D721Med (cell line): ENCODE measurements around the gene SLC25A44.
"Not testable (repeated sequence)": the region's sequence is repeated elsewhere in the genome, so short reads cannot be mapped to it uniquely, and the experiment has no call there.

ENCODE experiments used
- DNase-seq: peaks from one replicate; pipeline ENCODE4 v3.0.0; 2011; ENCODE audit warnings: low spot score; ENCODE audit not compliant: insufficient read length
- FAIRE-seq: peaks from 2 replicates; lab custom pipeline; 2011; peaks lifted over from hg19 to GRCh38; lab: Jason Lieb, UNC
- CTCF ChIP-seq: IDR thresholded peaks from 2 replicates; pipeline ENCODE4 v1.5.1; 2012; ENCODE audit warnings: mild to moderate bottlenecking, control low read depth; ENCODE audit not compliant: insufficient read depth; ENCODE audit errors: missing control alignments

SLC25A44 gene

GRCh38 chr1:156177919-156178654 is 15.8 kb upstream of the SLC25A44 start:
- no peak for TF ChIP-seq CTCF
- DNase-seq (no peak), FAIRE-seq (no peak)

- TF ChIP-seq CTCF: no peak
- no peak for DNase-seq
- FAIRE-seq: no peak
Measured at GRCh38 chr1:156180471-156180870, 13.4 kb upstream of the SLC25A44 start.

- not testable (repeated sequence) for DNase-seq, FAIRE-seq
Measured at GRCh38 chr1:156181391-156181924, 12.4 kb upstream of the SLC25A44 start.

GRCh38 chr1:156182010-156182779 is 11.7 kb upstream of the SLC25A44 start:
- FAIRE-seq, DNase-seq: not testable (repeated sequence)

DNA sequence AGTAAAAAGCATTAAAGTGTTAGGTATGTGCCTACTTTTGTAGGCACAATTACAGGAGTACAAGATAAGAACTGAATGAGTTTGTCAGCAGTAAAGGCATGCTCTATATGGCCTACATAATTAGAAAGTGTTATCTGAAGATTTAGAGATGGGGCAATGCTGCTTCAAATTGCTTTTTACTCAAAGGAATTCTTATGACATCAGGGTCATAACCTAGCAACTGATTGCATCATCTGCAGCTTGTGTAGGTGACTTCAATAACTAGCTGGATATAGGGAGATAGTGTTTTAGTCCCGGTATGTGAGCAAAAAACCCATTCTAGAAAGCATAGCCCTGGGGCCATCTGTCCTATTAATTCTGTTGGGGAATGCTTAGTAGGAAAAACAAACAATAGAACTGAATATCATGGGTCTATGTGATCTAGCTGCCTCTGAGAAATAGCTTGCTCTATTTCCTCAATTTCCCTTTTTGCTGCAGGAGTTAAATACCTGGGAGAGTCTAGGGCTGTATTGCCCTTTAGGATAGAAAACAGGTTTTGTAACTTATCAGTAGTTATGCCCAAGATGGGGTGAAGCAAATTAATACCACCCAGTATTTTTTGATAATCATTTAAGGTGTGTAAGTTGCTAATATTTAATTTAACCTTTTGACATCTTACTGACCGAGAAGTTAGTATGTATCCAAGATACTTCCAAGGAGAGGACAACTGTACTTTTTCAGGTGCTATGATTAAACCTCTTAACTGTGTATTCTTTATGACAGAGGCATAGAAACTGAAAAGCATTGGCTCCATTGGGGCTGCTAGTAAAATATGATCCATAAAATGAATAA is 7.3 kb upstream of the SLC25A44 start:
- FAIRE-seq, DNase-seq: not testable (repeated sequence)

DNA sequence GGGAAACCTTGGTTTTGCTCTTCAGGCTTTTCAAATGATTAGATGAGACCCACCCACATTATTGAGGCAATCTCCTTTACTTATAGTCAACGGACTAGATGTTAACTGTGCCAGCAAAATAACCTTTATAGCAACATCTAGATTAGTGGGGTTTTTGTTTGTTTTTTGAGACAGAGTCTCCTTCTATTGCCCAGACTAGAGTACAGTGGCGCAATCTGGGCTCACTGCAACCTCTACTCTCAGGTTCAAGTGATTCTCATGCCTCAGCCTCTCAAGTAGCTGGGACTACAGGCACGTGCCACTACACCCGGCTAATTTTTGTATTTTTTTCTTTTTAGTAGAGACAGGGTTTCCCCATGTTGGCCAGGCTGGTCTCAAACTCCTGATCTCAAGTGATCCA is 3.6 kb upstream of the SLC25A44 start:
- not testable (repeated sequence) for FAIRE-seq, DNase-seq

DNA sequence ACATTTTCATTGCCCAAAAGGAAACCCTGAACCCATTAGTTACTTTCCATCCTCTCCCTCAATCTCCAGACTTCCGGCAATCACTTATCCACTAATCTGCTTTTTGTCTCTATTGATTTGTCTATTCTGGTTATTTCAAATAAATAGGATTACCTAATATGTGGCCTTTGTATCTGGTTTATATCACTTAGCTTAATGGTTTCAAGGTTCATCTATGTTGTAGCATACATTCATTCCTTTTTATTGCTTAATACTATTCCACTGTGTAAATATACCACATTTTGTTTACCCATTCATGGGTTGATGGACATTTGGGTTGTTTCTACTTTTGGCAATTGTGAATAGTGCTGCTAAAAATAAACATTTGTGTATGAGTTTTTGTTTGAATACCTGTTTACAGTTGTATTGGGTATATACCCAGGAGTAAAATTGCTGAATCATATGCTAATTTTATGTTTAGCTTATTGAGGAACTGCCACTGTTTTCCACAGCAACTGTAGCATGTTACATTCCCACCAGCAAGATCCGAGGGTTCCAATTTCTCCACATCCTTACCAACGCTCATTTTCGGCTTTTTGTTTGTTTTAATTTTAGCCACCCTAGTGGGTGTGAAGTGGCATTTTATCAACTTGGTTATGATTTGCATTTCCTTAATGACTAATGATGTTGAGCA is 2.5 kb upstream of the SLC25A44 start:
- FAIRE-seq (peak; percentile 63), DNase-seq (peak; percentile 1)
- no peak for TF ChIP-seq CTCF

DNA sequence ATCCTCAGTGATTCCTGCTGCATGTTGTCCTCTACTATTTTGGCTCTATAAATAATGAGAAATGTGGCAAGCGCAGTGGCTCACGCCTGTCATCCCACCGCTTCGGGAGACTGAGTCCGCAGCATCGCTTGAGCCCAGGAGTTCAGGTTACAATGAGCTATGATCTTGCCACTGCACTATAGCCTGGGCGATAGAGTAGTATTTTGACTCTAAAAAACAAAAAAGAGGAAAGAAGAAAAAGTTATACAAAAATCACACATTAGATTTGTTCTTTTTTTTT is 756 bp upstream of the SLC25A44 start:
- no peak for TF ChIP-seq CTCF
- DNase-seq (no peak), FAIRE-seq (no peak)
